ENCODE measurements around the gene INHA.

Gene INHA

DNA sequence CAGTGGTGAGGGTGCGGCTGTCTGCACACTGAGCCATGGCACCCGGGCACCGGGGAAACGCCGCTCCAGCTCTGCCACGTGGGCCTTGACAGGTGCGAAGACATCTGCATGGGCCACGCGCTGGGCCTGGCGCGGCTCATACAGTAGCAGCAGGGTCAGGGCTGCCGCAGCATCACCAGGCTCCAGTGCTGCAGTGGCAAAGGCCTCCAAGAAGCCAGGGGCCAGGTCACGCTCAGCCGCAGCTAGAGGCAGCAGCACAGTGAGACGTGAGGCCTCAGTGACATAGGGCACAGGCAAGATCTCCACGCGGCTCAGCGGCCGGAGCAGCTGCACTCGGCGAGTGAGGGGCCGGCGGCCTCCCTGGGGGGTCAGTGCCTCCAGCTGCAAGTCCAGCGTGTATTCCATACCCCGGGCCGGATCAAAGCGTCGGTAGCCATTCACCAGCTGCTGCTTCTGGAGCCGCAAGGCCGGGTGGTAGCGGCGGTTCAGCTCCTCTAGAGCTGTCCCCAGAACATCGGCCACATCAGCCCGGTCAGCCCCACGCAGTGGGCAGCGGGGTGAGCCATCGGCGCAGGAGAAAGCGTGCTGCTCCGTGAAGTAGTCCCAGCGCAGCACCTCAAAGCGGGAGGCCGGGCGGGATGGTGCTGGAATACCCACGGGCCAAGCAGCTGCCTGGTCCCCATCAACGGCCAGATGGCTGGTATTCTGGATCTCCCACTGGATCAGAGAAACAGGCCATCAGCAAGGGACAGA lies 32.0 kb upstream of the INHA start:
- TF ChIP-seq ARNTL (CRISPR knock-in tag; IDR thresholded peaks at IDR 0.05; ENCODE audit: borderline replicate concordance, low read depth) (no peak), BACH2 (CRISPR knock-in tag; IDR thresholded peaks at IDR 0.05; ENCODE audit: borderline replicate concordance) (no peak), TCF4 (CRISPR knock-in tag; IDR thresholded peaks at IDR 0.05; ENCODE audit: borderline replicate concordance) (no peak), ZFP3 (CRISPR knock-in tag; IDR thresholded peaks at IDR 0.05) (no peak), ZNF565 (CRISPR knock-in tag; conservative IDR thresholded peaks at IDR 0.05; ENCODE audit: low read depth) (no peak), ZNF8 (CRISPR knock-in tag; IDR thresholded peaks at IDR 0.05) (no peak), ISL1 (CRISPR knock-in tag; IDR thresholded peaks at IDR 0.05) (no peak), PPARA (CRISPR knock-in tag; IDR thresholded peaks at IDR 0.05; ENCODE audit: borderline replicate concordance) (no peak), SNAI2 (CRISPR knock-in tag; IDR thresholded peaks at IDR 0.05) (no peak), ZC3H10 (CRISPR knock-in tag; IDR thresholded peaks at IDR 0.05) (no peak), ZNF70 (CRISPR knock-in tag; IDR thresholded peaks at IDR 0.05) (no peak), GLIS3 (CRISPR knock-in tag; IDR thresholded peaks at IDR 0.05) (no peak)
- TF ChIP-seq, protein P1, sequence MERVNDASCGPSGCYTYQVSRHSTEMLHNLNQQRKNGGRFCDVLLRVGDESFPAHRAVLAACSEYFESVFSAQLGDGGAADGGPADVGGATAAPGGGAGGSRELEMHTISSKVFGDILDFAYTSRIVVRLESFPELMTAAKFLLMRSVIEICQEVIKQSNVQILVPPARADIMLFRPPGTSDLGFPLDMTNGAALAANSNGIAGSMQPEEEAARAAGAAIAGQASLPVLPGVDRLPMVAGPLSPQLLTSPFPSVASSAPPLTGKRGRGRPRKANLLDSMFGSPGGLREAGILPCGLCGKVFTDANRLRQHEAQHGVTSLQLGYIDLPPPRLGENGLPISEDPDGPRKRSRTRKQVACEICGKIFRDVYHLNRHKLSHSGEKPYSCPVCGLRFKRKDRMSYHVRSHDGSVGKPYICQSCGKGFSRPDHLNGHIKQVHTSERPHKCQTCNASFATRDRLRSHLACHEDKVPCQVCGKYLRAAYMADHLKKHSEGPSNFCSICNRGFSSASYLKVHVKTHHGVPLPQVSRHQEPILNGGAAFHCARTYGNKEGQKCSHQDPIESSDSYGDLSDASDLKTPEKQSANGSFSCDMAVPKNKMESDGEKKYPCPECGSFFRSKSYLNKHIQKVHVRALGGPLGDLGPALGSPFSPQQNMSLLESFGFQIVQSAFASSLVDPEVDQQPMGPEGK (CRISPR knock-in tag; IDR thresholded peaks at IDR 0.05; ENCODE audit: borderline replicate concordance), result no peak
- TF ChIP-seq, protein P2, sequence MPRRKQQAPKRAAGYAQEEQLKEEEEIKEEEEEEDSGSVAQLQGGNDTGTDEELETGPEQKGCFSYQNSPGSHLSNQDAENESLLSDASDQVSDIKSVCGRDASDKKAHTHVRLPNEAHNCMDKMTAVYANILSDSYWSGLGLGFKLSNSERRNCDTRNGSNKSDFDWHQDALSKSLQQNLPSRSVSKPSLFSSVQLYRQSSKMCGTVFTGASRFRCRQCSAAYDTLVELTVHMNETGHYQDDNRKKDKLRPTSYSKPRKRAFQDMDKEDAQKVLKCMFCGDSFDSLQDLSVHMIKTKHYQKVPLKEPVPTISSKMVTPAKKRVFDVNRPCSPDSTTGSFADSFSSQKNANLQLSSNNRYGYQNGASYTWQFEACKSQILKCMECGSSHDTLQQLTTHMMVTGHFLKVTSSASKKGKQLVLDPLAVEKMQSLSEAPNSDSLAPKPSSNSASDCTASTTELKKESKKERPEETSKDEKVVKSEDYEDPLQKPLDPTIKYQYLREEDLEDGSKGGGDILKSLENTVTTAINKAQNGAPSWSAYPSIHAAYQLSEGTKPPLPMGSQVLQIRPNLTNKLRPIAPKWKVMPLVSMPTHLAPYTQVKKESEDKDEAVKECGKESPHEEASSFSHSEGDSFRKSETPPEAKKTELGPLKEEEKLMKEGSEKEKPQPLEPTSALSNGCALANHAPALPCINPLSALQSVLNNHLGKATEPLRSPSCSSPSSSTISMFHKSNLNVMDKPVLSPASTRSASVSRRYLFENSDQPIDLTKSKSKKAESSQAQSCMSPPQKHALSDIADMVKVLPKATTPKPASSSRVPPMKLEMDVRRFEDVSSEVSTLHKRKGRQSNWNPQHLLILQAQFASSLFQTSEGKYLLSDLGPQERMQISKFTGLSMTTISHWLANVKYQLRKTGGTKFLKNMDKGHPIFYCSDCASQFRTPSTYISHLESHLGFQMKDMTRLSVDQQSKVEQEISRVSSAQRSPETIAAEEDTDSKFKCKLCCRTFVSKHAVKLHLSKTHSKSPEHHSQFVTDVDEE (CRISPR knock-in tag; IDR thresholded peaks at IDR 0.05), result no peak
- TF ChIP-seq, protein P3, sequence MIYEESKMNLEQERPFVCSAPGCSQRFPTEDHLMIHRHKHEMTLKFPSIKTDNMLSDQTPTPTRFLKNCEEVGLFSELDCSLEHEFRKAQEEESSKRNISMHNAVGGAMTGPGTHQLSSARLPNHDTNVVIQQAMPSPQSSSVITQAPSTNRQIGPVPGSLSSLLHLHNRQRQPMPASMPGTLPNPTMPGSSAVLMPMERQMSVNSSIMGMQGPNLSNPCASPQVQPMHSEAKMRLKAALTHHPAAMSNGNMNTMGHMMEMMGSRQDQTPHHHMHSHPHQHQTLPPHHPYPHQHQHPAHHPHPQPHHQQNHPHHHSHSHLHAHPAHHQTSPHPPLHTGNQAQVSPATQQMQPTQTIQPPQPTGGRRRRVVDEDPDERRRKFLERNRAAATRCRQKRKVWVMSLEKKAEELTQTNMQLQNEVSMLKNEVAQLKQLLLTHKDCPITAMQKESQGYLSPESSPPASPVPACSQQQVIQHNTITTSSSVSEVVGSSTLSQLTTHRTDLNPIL (CRISPR knock-in tag; IDR thresholded peaks at IDR 0.05; ENCODE audit: low read depth), result no peak
- TF ChIP-seq, protein P4, sequence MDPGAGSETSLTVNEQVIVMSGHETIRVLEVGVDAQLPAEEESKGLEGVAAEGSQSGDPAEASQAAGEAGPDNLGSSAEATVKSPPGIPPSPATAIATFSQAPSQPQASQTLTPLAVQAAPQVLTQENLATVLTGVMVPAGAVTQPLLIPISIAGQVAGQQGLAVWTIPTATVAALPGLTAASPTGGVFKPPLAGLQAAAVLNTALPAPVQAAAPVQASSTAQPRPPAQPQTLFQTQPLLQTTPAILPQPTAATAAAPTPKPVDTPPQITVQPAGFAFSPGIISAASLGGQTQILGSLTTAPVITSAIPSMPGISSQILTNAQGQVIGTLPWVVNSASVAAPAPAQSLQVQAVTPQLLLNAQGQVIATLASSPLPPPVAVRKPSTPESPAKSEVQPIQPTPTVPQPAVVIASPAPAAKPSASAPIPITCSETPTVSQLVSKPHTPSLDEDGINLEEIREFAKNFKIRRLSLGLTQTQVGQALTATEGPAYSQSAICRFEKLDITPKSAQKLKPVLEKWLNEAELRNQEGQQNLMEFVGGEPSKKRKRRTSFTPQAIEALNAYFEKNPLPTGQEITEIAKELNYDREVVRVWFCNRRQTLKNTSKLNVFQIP (CRISPR knock-in tag; IDR thresholded peaks at IDR 0.05; ENCODE audit: borderline replicate concordance, low read depth), result no peak

DNA sequence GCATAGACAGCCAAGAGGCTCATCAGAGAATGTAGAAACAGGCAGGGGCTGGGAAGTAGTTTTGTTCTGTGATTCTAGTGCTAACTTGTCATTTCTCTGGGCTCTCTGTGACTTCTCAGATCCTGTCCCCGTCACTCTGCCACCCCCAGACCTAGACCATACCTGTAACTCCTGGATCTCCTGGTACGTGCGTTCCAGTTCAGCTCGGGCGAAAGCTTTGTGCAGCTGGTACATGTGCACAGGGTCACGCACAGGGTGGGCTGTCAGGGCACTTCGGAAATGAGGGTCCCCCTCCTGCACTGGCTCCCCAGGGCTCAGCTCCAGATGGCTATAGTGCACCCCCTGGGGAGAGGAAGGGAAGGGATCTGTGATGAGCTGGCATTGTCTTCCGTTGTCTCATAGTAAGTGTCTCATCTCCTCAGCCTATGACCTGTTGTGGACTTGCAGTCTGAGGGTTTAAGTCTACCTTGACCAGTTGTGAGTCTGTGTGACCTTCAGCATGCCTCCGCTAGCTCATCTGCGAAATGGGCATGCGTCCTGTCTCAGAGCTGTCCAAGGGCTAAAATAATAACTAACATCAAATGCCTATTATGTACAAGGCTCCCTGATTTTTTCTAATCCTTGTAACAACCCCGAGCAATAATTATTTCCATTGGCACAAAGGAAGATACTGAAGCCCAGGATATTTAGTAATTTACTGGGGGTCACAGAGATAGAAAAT lies 31.2 kb upstream of the INHA start:
- ATAC-seq, result no peak
- TF ChIP-seq RARB (CRISPR knock-in tag; IDR thresholded peaks at IDR 0.05) (no peak), PPARA (CRISPR knock-in tag; IDR thresholded peaks at IDR 0.05; ENCODE audit: borderline replicate concordance) (no peak), ZNF8 (CRISPR knock-in tag; IDR thresholded peaks at IDR 0.05) (no peak), GLIS3 (CRISPR knock-in tag; IDR thresholded peaks at IDR 0.05) (no peak), TOX (CRISPR knock-in tag; IDR thresholded peaks at IDR 0.05; ENCODE audit: borderline replicate concordance) (no peak), ZC3H10 (CRISPR knock-in tag; IDR thresholded peaks at IDR 0.05) (no peak), ZFP3 (CRISPR knock-in tag; IDR thresholded peaks at IDR 0.05) (no peak), OSR1 (CRISPR knock-in tag; IDR thresholded peaks at IDR 0.05) (no peak), CSDC2 (CRISPR knock-in tag; IDR thresholded peaks at IDR 0.05) (no peak), ZNF565 (CRISPR knock-in tag; conservative IDR thresholded peaks at IDR 0.05; ENCODE audit: low read depth) (no peak), ISL1 (CRISPR knock-in tag; IDR thresholded peaks at IDR 0.05) (no peak), ZFP30 (CRISPR knock-in tag; IDR thresholded peaks at IDR 0.05) (no peak)
- TF ChIP-seq, protein P4 (CRISPR knock-in tag; IDR thresholded peaks at IDR 0.05; ENCODE audit: borderline replicate concordance, low read depth), result no peak
- TF ChIP-seq, protein P2 (CRISPR knock-in tag; IDR thresholded peaks at IDR 0.05), result no peak
- TF ChIP-seq, protein P1 (CRISPR knock-in tag; IDR thresholded peaks at IDR 0.05; ENCODE audit: borderline replicate concordance), result no peak
- TF ChIP-seq, protein P3 (CRISPR knock-in tag; IDR thresholded peaks at IDR 0.05; ENCODE audit: low read depth), result no peak

More for the DNA sequence above, 32.0 kb upstream of the INHA start:
- no peak for ATAC-seq
